T-helper 2 cell treated with Interferon-gamma antibody and Interleukin-4, amounts not matched to agents 5 μg/mL and 100 μg/mL, for 36 hours (primary cell): ENCODE measurements around the gene FAM193A.
"Not testable (repeated sequence)": the region's sequence is repeated elsewhere in the genome, so short reads cannot be mapped to it uniquely, and the experiment has no call there.

ENCODE experiments used
- DNase-seq: peaks from one replicate; pipeline ENCODE4 v3.0.0; 2021; ENCODE audit warnings: low spot score
- H3K27ac Mint-ChIP-seq: one replicate; pipeline ENCODE4 v1.8.0; 2021; ENCODE audit warnings: mild to moderate bottlenecking, mixed read lengths
- H3K27me3 Mint-ChIP-seq: one replicate; pipeline ENCODE4 v1.8.0; 2021; ENCODE audit warnings: low read depth, mixed read lengths
- H3K36me3 Mint-ChIP-seq: one replicate; pipeline ENCODE4 v1.8.0; 2021; ENCODE audit warnings: low read depth, mixed read lengths
- H3K4me1 Mint-ChIP-seq: one replicate; pipeline ENCODE4 v1.8.0; 2021; ENCODE audit warnings: low read depth, mixed read lengths
- H3K4me3 Mint-ChIP-seq: one replicate; pipeline ENCODE4 v1.8.0; 2022; ENCODE audit warnings: mild to moderate bottlenecking, moderate library complexity, mixed read lengths
- H3K9me3 Mint-ChIP-seq: one replicate; pipeline ENCODE4 v1.8.0; 2021; ENCODE audit warnings: mixed read lengths

FAM193A gene

GRCh38 chr4:2767705-2768074, 231.2 kb downstream of the FAM193A start:
- Mint-ChIP-seq H3K27ac (no peak overlapping the region), H3K27me3 (no peaks in the 10 kb centered on the region), H3K9me3 (peaks cover 19% of the 10 kb centered on the region), H3K4me1 (peaks cover 11% of the 10 kb centered on the region), H3K36me3 (peaks cover 4% of the 10 kb centered on the region), H3K4me3 (no peak overlapping the region)
- DNase-seq = no peak

- H3K27ac Mint-ChIP-seq = no peak overlapping the region
- H3K9me3 Mint-ChIP-seq = peaks cover 19% of the 10 kb centered on the region
- H3K36me3 Mint-ChIP-seq = peaks cover 4% of the 10 kb centered on the region
- no peak for DNase-seq
- no peaks in the 10 kb centered on the region for H3K27me3 Mint-ChIP-seq
- H3K4me1 Mint-ChIP-seq = peaks cover 11% of the 10 kb centered on the region
- H3K4me3 Mint-ChIP-seq = no peak overlapping the region
Observed at GRCh38 chr4:2768124-2768523, 231.7 kb downstream of the FAM193A start.

DNA sequence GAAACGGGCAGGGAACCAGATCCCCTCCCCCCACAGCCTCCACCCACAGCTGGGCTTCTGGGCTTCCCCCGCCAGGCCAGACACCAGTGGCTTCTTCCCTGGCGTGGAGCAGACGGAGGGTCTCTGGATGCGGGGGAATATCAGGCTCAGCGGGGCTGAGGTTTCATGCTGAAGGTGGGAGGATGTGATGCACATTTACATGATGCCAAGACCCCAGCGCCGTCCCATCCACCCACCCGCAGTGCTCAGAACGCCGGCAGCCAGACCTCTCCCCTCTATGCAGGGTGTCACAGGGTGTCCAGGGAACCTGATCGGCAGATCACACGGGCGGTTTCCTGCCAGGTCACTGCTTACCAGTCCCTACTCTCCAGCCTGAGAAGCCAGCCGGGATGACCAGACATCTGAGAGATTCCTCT, 232.5 kb downstream of the FAM193A start:
- no peak overlapping the region for H3K4me3 Mint-ChIP-seq
- peaks cover 19% of the 10 kb centered on the region for H3K9me3 Mint-ChIP-seq
- H3K27ac Mint-ChIP-seq = no peak overlapping the region
- H3K36me3 Mint-ChIP-seq = peaks cover 4% of the 10 kb centered on the region
- H3K4me1 Mint-ChIP-seq = peaks cover 11% of the 10 kb centered on the region
- H3K27me3 Mint-ChIP-seq = no peaks in the 10 kb centered on the region
- DNase-seq = no peak

- Mint-ChIP-seq H3K27ac (no peak overlapping the region), H3K4me3 (no peak overlapping the region), H3K36me3 (peaks cover 4% of the 10 kb centered on the region), H3K27me3 (no peaks in the 10 kb centered on the region), H3K9me3 (peaks cover 19% of the 10 kb centered on the region), H3K4me1 (peaks cover 8% of the 10 kb centered on the region)
- DNase-seq = no peak
Observed at GRCh38 chr4:2771264-2771663, 234.8 kb downstream of the FAM193A start.

GRCh38 chr4:2780643-2781042, 244.2 kb downstream of the FAM193A start:
- not testable (repeated sequence) for H3K4me1 Mint-ChIP-seq, DNase-seq, H3K4me3 Mint-ChIP-seq, H3K27ac Mint-ChIP-seq, H3K36me3 Mint-ChIP-seq
- H3K27me3 Mint-ChIP-seq = peaks cover 11% of the 10 kb centered on the region
- H3K9me3 Mint-ChIP-seq = peaks cover 16% of the 10 kb centered on the region

DNA sequence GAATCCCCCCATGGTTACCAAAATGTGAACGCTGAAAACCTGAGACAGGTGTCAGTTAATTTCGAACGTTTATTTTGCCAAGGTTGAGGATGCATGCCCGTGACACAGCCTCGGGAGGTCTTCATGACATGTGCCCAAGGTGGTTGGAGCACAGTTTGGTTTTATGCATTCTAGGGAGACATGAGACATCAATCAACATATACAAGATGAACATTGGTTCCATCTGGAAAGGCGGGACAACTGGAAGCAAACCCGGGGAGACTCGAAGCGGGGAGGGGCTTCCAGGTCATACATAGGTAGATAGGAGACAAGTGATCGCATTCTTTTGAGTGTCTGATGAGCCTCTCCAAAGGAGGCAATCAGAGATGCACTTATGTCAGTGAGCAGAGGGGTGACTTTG, 245.5 kb downstream of the FAM193A start:
- Mint-ChIP-seq H3K4me3 (no peak overlapping the region), H3K27ac (no peak overlapping the region), H3K4me1 (peaks cover 11% of the 10 kb centered on the region), H3K9me3 (peaks cover 16% of the 10 kb centered on the region), H3K36me3 (peaks cover 2% of the 10 kb centered on the region), H3K27me3 (peaks cover 11% of the 10 kb centered on the region)
- no peak for DNase-seq
